HepG2 (cell line): Measurements from ENCODE around the gene CEACAM16. TPM values are rescaled to one million over a fixed set of nuclear protein-coding genes. Genes with fewer than 3 reads are reported as not detected.

ENCODE experiments used
- ATF3 ChIP-seq: sonication (generic); formaldehyde crosslinking; IDR thresholded peaks from 2 replicates; pipeline ENCODE4 v1.4.0; 2020; ENCODE audit warnings: missing genetic modification reagents
- GMEB2 ChIP-seq: IDR thresholded peaks from 2 replicates; pipeline ENCODE4 v1.6.1; 2016; ENCODE audit warnings: missing biosample characterization, missing genetic modification reagents, low read depth
- IRF2 ChIP-seq: IDR thresholded peaks from 2 replicates; pipeline ENCODE4 v1.6.1; 2018; ENCODE audit warnings: missing genetic modification reagents, missing compliant biosample characterization
- MLXIP ChIP-seq: sonication (generic); formaldehyde crosslinking; IDR thresholded peaks from 2 replicates; pipeline ENCODE4 v1.9.0; 2021; ENCODE audit warnings: missing genetic modification reagents, borderline replicate concordance
- MTA3 ChIP-seq: sonication (generic); formaldehyde crosslinking; IDR thresholded peaks from 2 replicates; pipeline ENCODE4 v1.4.0; 2020; ENCODE audit warnings: missing genetic modification reagents
- PITX1 ChIP-seq: sonication (generic); formaldehyde crosslinking; IDR thresholded peaks from 2 replicates; pipeline ENCODE4 v1.5.1; 2020; ENCODE audit warnings: mild to moderate bottlenecking, missing genetic modification reagents
- RCOR2 ChIP-seq: IDR thresholded peaks from 2 replicates; pipeline ENCODE4 v1.6.1; 2016; ENCODE audit warnings: missing biosample characterization, missing genetic modification reagents
- SCMH1 ChIP-seq: sonication (generic); formaldehyde crosslinking; IDR thresholded peaks from 2 replicates; pipeline ENCODE4 v1.9.0; 2021; ENCODE audit warnings: missing genetic modification reagents, mild to moderate bottlenecking, borderline replicate concordance
- SRY ChIP-seq: sonication (generic); formaldehyde crosslinking; IDR thresholded peaks from 2 replicates; pipeline ENCODE4 v1.8.0; 2022; ENCODE audit warnings: mild to moderate bottlenecking, missing genetic modification reagents
- ZBTB2 ChIP-seq: sonication (generic); formaldehyde crosslinking; IDR thresholded peaks from 2 replicates; pipeline ENCODE4 v1.8.0; 2022; ENCODE audit warnings: low read depth, missing genetic modification reagents
- ZKSCAN5 ChIP-seq: sonication (generic); formaldehyde crosslinking; IDR thresholded peaks from 2 replicates; pipeline ENCODE4 v1.5.1; 2020; ENCODE audit warnings: mild to moderate bottlenecking, missing genetic modification reagents
- ZNF18 ChIP-seq: sonication (generic); formaldehyde crosslinking; IDR thresholded peaks from 2 replicates; pipeline ENCODE4 v1.8.0; 2022; ENCODE audit warnings: mild to moderate bottlenecking, missing genetic modification reagents; ENCODE audit not compliant: insufficient replicate concordance
- ZNF441 ChIP-seq: sonication (generic); formaldehyde crosslinking; IDR thresholded peaks from 2 replicates; pipeline ENCODE4 v1.7.0; 2021; ENCODE audit warnings: missing genetic modification reagents, borderline replicate concordance
- ZNF550 ChIP-seq: sonication (generic); formaldehyde crosslinking; IDR thresholded peaks from 2 replicates; pipeline ENCODE4 v1.4.0; 2020; ENCODE audit warnings: mild to moderate bottlenecking, missing genetic modification reagents, borderline replicate concordance
- ZNF577 ChIP-seq: sonication (generic); formaldehyde crosslinking; IDR thresholded peaks from 2 replicates; pipeline ENCODE4 v1.4.0; 2020; ENCODE audit warnings: mild to moderate bottlenecking, low read depth, missing genetic modification reagents, borderline replicate concordance
- ZUFSP ChIP-seq: sonication (generic); formaldehyde crosslinking; IDR thresholded peaks from 2 replicates; pipeline ENCODE4 v1.9.0; 2021; ENCODE audit warnings: missing genetic modification reagents, mild to moderate bottlenecking, borderline replicate concordance
- polyA plus RNA-seq, 8 experiments: library from polyadenylated mRNA; depleted of rRNA in 3 of 8; stranded (reverse) in 7 of 8; unstranded in 1 of 8; fragments of >200 nt; fragmentation: Illumina TruSeq in 4 of 8; extraction: Trizol in 4 of 8; gene quantifications; 2 replicates each; pipeline versions ENCODE4 v1.2.1 to v1.2.3, GENCODE V29; 2011 to 2016; ENCODE audit warnings: low read depth in 4 of 8, missing spikeins in 1 of 8, mixed read lengths in 1 of 8; ENCODE audit not compliant: insufficient read depth in 1 of 8
- total RNA-seq, 5 experiments: library from RNA; depleted of rRNA; stranded (reverse); fragments of >200 nt; fragmentation: Illumina TruSeq; extraction: Trizol; gene quantifications; 2 replicates each; pipeline ENCODE4 v1.2.3, GENCODE V29; 2016; ENCODE audit warnings: low read depth in 1 of 5

The CEACAM16 gene
- total and polyA plus RNA-seq, 2 of the 13 experiments (the other 11 are each of a cell fraction or from before 2014, with no cell fraction given), result not detected

GRCh38 chr19:44746946-44747738 is 48.2 kb downstream of the CEACAM16 start (continued):
- TF ChIP-seq ZNF441 (no peak), SRY (CRISPR knock-in tag) (no peak), ZBTB2 (CRISPR knock-in tag) (no peak), MTA3 (no peak), RCOR2 (CRISPR knock-in tag) (peak; percentile 80), ATF3 (CRISPR knock-in tag) (no peak), ZKSCAN5 (no peak), ZUFSP (CRISPR knock-in tag) (no peak), GMEB2 (CRISPR knock-in tag) (no peak), PITX1 (CRISPR knock-in tag) (no peak; the same call in 1 of the 2 replicates), MLXIP (CRISPR knock-in tag) (no peak), SCMH1 (no peak), ZNF550 (no peak), IRF2 (CRISPR knock-in tag) (peak; percentile 14; the same call in 1 of the 2 replicates), ZNF18 (CRISPR knock-in tag) (no peak), ZNF577 (CRISPR knock-in tag) (no peak)
